HepG2 (cell line): Measurements from ENCODE around the gene FOXA3. TPM values are rescaled to one million over a fixed set of nuclear protein-coding genes. Genes with fewer than 3 reads are reported as not detected.
A peak's percentile ranks its signal among the peaks of the same experiment; 100 is the strongest.

ENCODE experiments used
- CCAR2 ChIP-seq: fragments of 200-400 bp; formaldehyde crosslinking; optimal IDR thresholded peaks from 2 replicates; pipeline ENCODE3; 2018; ENCODE audit warnings: low read depth, mild to moderate bottlenecking, low read length, moderate library complexity
- FOXK2 ChIP-seq: fragments of 450-650 bp; IDR thresholded peaks from 2 replicates; pipeline ENCODE4 v1.6.1; 2016
- GFI1 ChIP-seq: sonication (generic); formaldehyde crosslinking; IDR thresholded peaks from 2 replicates; pipeline ENCODE4 v1.5.0; 2020; ENCODE audit warnings: missing genetic modification reagents, mild to moderate bottlenecking, borderline replicate concordance
- SAFB2 ChIP-seq: sonication (generic); formaldehyde crosslinking; IDR thresholded peaks from 2 replicates; pipeline ENCODE4 v1.5.1; 2020; ENCODE audit warnings: missing genetic modification reagents, low read depth, mild to moderate bottlenecking, borderline replicate concordance
- TBX2 ChIP-seq: sonication (generic); formaldehyde crosslinking; IDR thresholded peaks from 2 replicates; pipeline ENCODE4 v1.5.0; 2020; ENCODE audit warnings: missing genetic modification reagents, mild to moderate bottlenecking, borderline replicate concordance
- TP53 ChIP-seq: sonication (generic); formaldehyde crosslinking; conservative IDR thresholded peaks from 2 replicates; pipeline ENCODE4 v1.4.0; 2020; ENCODE audit warnings: missing genetic modification reagents
- ZBTB21 ChIP-seq: sonication (generic); formaldehyde crosslinking; IDR thresholded peaks from 2 replicates; pipeline ENCODE4 v1.4.0; 2020; ENCODE audit warnings: missing genetic modification reagents
- polyA plus RNA-seq, 8 experiments: library from polyadenylated mRNA; depleted of rRNA in 3 of 8; stranded (reverse) in 7 of 8; unstranded in 1 of 8; fragments of >200 nt; fragmentation: Illumina TruSeq in 4 of 8; extraction: Trizol in 4 of 8; gene quantifications; 2 replicates each; pipeline versions ENCODE4 v1.2.1 to v1.2.3, GENCODE V29; 2011 to 2016; ENCODE audit warnings: low read depth in 4 of 8, missing spikeins in 1 of 8, mixed read lengths in 1 of 8; ENCODE audit not compliant: insufficient read depth in 1 of 8
- total RNA-seq, 5 experiments: library from RNA; depleted of rRNA; stranded (reverse); fragments of >200 nt; fragmentation: Illumina TruSeq; extraction: Trizol; gene quantifications; 2 replicates each; pipeline ENCODE4 v1.2.3, GENCODE V29; 2016; ENCODE audit warnings: low read depth in 1 of 5
- TF ChIP-seq, protein P1 (sequence below), 2 experiments: sonication (generic) in 1 of 2; formaldehyde crosslinking in 1 of 2; IDR thresholded peaks; 2 replicates each; pipeline versions ENCODE4 v1.4.0 to v1.6.1; 2016 to 2020; ENCODE audit warnings: borderline replicate concordance in 1 of 2, low read depth in 1 of 2, mild to moderate bottlenecking in 1 of 2, missing genetic modification reagents in 1 of 2
- TF ChIP-seq, protein P2 (sequence below): sonication (generic); formaldehyde crosslinking; conservative IDR thresholded peaks from 2 replicates; pipeline ENCODE4 v1.4.0; 2020; ENCODE audit warnings: missing genetic modification reagents
- TF ChIP-seq, protein P3 (sequence below): sonication (generic); formaldehyde crosslinking; IDR thresholded peaks from 2 replicates; pipeline ENCODE4 v1.8.0; 2022; ENCODE audit warnings: missing genetic modification reagents, mild to moderate bottlenecking, moderate library complexity, borderline replicate concordance
- TF ChIP-seq, protein P4 (sequence below): sonication (generic); formaldehyde crosslinking; IDR thresholded peaks from 2 replicates; pipeline ENCODE4 v1.8.0; 2022; ENCODE audit warnings: mild to moderate bottlenecking, missing genetic modification reagents, borderline replicate concordance
- TF ChIP-seq, protein P5 (sequence below): sonication (generic); formaldehyde crosslinking; IDR thresholded peaks from 2 replicates; pipeline ENCODE4 v1.5.0; 2020; ENCODE audit warnings: mild to moderate bottlenecking, low read depth, missing genetic modification reagents, borderline replicate concordance
- TF ChIP-seq, protein P6 (sequence below): sonication (generic); formaldehyde crosslinking; IDR thresholded peaks from 2 replicates; pipeline ENCODE4 v1.5.0; 2020; ENCODE audit warnings: missing genetic modification reagents

Gene FOXA3
- total and polyA plus RNA-seq, 2 of the 13 experiments (the other 11 are each of a cell fraction or from before 2014, with no cell fraction given), result 29.8 to 47.6 TPM

DNA sequence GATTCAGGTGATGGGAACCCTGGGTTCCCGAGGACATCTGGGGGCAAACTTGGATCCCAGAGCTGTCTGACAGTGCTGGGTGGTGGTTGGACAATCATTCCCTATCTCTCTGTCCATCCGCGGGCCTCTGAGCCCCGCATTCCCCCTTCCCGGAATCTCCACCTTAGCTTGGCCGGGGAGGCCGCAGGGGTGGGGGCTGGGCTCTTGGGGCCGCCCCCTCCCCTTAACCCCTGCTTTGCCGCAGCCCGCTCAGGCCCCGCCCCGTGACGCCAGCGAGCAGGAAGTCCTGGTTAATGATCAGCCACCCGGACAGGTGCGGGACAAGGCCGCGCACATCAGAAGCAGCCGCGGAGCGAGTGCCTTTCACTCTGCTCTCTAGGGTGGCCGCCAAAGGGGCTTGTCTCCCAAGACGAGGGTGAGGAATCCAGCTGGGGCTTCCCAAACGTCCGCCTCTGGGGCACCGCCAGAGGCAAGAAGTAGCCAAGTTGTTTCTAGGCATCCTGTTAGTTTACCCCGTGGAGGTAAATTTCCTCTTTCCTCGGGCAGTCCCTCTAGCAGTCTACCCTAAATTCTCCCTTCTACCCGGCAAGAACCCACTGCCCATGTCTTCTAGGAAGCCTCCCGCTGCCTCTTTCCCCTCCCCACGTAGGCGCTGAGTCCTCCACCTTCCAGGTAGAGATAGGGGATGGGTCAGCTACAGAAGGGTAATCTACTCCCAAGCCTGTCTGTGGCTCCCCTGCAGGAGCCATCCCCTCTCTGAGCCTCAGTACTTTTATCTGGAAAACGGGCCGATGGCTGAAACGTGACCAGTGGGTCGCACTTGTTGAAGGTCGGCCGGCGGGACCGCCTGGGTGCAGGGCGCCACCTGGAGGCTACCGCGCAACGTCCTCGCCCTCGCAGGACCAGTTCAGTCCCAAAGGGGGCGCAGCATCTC is 18.8 kb downstream of the FOXA3 start (continued):
- TF ChIP-seq, protein P1, sequence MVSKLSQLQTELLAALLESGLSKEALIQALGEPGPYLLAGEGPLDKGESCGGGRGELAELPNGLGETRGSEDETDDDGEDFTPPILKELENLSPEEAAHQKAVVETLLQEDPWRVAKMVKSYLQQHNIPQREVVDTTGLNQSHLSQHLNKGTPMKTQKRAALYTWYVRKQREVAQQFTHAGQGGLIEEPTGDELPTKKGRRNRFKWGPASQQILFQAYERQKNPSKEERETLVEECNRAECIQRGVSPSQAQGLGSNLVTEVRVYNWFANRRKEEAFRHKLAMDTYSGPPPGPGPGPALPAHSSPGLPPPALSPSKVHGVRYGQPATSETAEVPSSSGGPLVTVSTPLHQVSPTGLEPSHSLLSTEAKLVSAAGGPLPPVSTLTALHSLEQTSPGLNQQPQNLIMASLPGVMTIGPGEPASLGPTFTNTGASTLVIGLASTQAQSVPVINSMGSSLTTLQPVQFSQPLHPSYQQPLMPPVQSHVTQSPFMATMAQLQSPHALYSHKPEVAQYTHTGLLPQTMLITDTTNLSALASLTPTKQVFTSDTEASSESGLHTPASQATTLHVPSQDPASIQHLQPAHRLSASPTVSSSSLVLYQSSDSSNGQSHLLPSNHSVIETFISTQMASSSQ (IDR thresholded peaks at IDR 0.05; ENCODE audit: low read depth), result peak; percentile 99
- TF ChIP-seq, protein P1 (CRISPR knock-in tag; IDR thresholded peaks at IDR 0.05; ENCODE audit: borderline replicate concordance), result peak; percentile 100
- TF ChIP-seq CCAR2 (no peak), TP53 (CRISPR knock-in tag) (no peak), TBX2 (CRISPR knock-in tag) (peak; percentile 77), SAFB2 (CRISPR knock-in tag) (no peak; the same call in none of the 2 replicates), FOXK2 (no peak), ZBTB21 (CRISPR knock-in tag) (0 out of 2 replicates have a peak, but pooled peaks have one; percentile 16), GFI1 (CRISPR knock-in tag) (peak; percentile 66; the same call in 1 of the 2 replicates)
- TF ChIP-seq, protein P2, sequence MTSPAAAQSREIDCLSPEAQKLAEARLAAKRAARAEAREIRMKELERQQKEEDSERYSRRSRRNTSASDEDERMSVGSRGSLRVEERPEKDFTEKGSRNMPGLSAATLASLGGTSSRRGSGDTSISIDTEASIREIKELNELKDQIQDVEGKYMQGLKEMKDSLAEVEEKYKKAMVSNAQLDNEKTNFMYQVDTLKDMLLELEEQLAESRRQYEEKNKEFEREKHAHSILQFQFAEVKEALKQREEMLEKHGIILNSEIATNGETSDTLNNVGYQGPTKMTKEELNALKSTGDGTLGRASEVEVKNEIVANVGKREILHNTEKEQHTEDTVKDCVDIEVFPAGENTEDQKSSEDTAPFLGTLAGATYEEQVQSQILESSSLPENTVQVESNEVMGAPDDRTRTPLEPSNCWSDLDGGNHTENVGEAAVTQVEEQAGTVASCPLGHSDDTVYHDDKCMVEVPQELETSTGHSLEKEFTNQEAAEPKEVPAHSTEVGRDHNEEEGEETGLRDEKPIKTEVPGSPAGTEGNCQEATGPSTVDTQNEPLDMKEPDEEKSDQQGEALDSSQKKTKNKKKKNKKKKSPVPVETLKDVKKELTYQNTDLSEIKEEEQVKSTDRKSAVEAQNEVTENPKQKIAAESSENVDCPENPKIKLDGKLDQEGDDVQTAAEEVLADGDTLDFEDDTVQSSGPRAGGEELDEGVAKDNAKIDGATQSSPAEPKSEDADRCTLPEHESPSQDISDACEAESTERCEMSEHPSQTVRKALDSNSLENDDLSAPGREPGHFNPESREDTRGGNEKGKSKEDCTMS (CRISPR knock-in tag), result no peak
- TF ChIP-seq, protein P3, sequence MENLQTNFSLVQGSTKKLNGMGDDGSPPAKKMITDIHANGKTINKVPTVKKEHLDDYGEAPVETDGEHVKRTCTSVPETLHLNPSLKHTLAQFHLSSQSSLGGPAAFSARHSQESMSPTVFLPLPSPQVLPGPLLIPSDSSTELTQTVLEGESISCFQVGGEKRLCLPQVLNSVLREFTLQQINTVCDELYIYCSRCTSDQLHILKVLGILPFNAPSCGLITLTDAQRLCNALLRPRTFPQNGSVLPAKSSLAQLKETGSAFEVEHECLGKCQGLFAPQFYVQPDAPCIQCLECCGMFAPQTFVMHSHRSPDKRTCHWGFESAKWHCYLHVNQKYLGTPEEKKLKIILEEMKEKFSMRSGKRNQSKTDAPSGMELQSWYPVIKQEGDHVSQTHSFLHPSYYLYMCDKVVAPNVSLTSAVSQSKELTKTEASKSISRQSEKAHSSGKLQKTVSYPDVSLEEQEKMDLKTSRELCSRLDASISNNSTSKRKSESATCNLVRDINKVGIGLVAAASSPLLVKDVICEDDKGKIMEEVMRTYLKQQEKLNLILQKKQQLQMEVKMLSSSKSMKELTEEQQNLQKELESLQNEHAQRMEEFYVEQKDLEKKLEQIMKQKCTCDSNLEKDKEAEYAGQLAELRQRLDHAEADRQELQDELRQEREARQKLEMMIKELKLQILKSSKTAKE, result peak; percentile 73
- TF ChIP-seq, protein P4, sequence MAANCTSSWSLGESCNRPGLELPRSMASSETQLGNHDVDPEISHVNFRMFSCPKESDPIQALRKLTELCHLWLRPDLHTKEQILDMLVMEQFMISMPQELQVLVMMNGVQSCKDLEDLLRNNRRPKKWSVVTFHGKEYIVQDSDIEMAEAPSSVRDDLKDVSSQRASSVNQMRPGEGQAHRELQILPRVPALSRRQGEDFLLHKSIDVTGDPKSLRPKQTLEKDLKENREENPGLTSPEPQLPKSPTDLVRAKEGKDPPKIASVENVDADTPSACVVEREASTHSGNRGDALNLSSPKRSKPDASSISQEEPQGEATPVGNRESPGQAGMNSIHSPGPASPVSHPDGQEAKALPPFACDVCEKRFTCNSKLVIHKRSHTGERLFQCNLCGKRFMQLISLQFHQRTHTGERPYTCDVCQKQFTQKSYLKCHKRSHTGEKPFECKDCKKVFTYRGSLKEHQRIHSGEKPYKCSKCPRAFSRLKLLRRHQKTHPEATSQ (CRISPR knock-in tag), result peak; percentile 50; the same call in 1 of the 2 replicates
- TF ChIP-seq, protein P5, sequence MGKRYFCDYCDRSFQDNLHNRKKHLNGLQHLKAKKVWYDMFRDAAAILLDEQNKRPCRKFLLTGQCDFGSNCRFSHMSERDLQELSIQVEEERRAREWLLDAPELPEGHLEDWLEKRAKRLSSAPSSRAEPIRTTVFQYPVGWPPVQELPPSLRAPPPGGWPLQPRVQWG (CRISPR knock-in tag), result no peak
- TF ChIP-seq, protein P6, sequence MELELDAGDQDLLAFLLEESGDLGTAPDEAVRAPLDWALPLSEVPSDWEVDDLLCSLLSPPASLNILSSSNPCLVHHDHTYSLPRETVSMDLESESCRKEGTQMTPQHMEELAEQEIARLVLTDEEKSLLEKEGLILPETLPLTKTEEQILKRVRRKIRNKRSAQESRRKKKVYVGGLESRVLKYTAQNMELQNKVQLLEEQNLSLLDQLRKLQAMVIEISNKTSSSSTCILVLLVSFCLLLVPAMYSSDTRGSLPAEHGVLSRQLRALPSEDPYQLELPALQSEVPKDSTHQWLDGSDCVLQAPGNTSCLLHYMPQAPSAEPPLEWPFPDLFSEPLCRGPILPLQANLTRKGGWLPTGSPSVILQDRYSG (CRISPR knock-in tag), result no peak
